HG02763 (cell line): ENCODE results near the gene CAMP.
"Not testable (repeated sequence)": the region's sequence is repeated elsewhere in the genome, so short reads cannot be mapped to it uniquely, and the experiment has no call there.

Source experiments
- ATAC-seq: cut with Tn5 transposase; IDR thresholded peaks from one replicate; pipeline ENCODE4 v1.9.1; 2021; ENCODE audit warnings: mild to moderate bottlenecking, moderate library complexity; ENCODE audit not compliant: unreplicated experiment

Gene CAMP

GRCh38 chr3:48248095-48248850 is 25.0 kb downstream of the CAMP start:
- ATAC-seq: no peak

GRCh38 chr3:48256557-48256956 is 33.3 kb downstream of the CAMP start:
- no peak for ATAC-seq

- no peak for ATAC-seq
Measured at GRCh38 chr3:48258530-48258929, 35.2 kb downstream of the CAMP start.

- no peak for ATAC-seq
Measured at GRCh38 chr3:48267782-48268181, 44.5 kb downstream of the CAMP start.

- ATAC-seq: no peak
Measured at GRCh38 chr3:48268381-48268935, 45.2 kb downstream of the CAMP start.

GRCh38 chr3:48268936-48269561 is 45.8 kb downstream of the CAMP start:
- ATAC-seq: no peak

- ATAC-seq: no peak
Measured at GRCh38 chr3:48269592-48269991, 46.3 kb downstream of the CAMP start.

- ATAC-seq: no peak
Measured at GRCh38 chr3:48270306-48270705, 47.0 kb downstream of the CAMP start.

- ATAC-seq: not testable (repeated sequence)
Measured at GRCh38 chr3:48271223-48271622, 47.9 kb downstream of the CAMP start.

GRCh38 chr3:48271763-48272498 is 48.6 kb downstream of the CAMP start:
- no peak for ATAC-seq

- ATAC-seq: no peak
Measured at GRCh38 chr3:48273594-48274211, 50.4 kb downstream of the CAMP start.

- ATAC-seq: no peak
Measured at GRCh38 chr3:48274452-48274851, 51.2 kb downstream of the CAMP start.
